Esophagus mucosa (tissue), 1 donor: ENCODE data around the gene RTN4RL1. TPM values are rescaled to one million over a fixed set of nuclear protein-coding genes. Genes with fewer than 3 reads are reported as not detected.
A peak's percentile ranks its signal among the peaks of the same experiment; 100 is the strongest.

ENCODE experiments used
- ATAC-seq: fragments of 200-7000 bp; cut with Tn5 transposase; one replicate; pipeline ENCODE4 v1.9.1; 2020
- total RNA-seq: library from RNA; stranded (reverse); gene quantifications from one replicate; pipeline ENCODE4 v1.2.4, GENCODE V29; 2023
- donor health status: DM: yes; HTN: yes; CAD: no.

Gene RTN4RL1
- 1.2 TPM for total RNA-seq

- peak; percentile 51 for ATAC-seq
Observed at GRCh38 chr17:2025220-2025621, at the start of gene RTN4RL1. Gene RTN4RL1, minus strand, starts transcription at chr17:2025334. Its CDS starts 469 bp downstream, at chr17:2024865.

- ATAC-seq: no peak
Observed at GRCh38 chr17:2074919-2075318, 49.8 kb upstream of the RTN4RL1 start.

- ATAC-seq: peak; percentile 51
Observed at GRCh38 chr17:2071455-2072281, 46.5 kb upstream of the RTN4RL1 start.

GRCh38 chr17:2071024-2071385, 45.9 kb upstream of the RTN4RL1 start:
- no peak for ATAC-seq

- ATAC-seq: no peak
Observed at GRCh38 chr17:2070241-2071023, 45.3 kb upstream of the RTN4RL1 start.

- ATAC-seq: no peak
Observed at GRCh38 chr17:2068519-2069051, 43.5 kb upstream of the RTN4RL1 start.

- no peak for ATAC-seq
Observed at GRCh38 chr17:2068031-2068518, 42.9 kb upstream of the RTN4RL1 start.

- ATAC-seq: no peak
Observed at GRCh38 chr17:2067608-2068024, 42.5 kb upstream of the RTN4RL1 start.

GRCh38 chr17:2067048-2067561, 42.0 kb upstream of the RTN4RL1 start:
- ATAC-seq: no peak

- ATAC-seq: no peak
Observed at GRCh38 chr17:2065949-2066400, 40.8 kb upstream of the RTN4RL1 start.

GRCh38 chr17:2064980-2065785, 40.0 kb upstream of the RTN4RL1 start:
- peak; percentile 39 for ATAC-seq

GRCh38 chr17:2064520-2064971, 39.4 kb upstream of the RTN4RL1 start:
- ATAC-seq: no peak

- no peak for ATAC-seq
Observed at GRCh38 chr17:2064147-2064489, 39.0 kb upstream of the RTN4RL1 start.

GRCh38 chr17:2063261-2064146, 38.4 kb upstream of the RTN4RL1 start:
- no peak for ATAC-seq

- no peak for ATAC-seq
Observed at GRCh38 chr17:2062571-2063183, 37.5 kb upstream of the RTN4RL1 start.

- ATAC-seq: no peak
Observed at GRCh38 chr17:2061441-2061958, 36.4 kb upstream of the RTN4RL1 start.

GRCh38 chr17:2060681-2061440, 35.7 kb upstream of the RTN4RL1 start:
- no peak for ATAC-seq

GRCh38 chr17:2060385-2060658, 35.2 kb upstream of the RTN4RL1 start:
- ATAC-seq: no peak

GRCh38 chr17:2059547-2060384, 34.6 kb upstream of the RTN4RL1 start:
- no peak for ATAC-seq
